ENCODE results near the gene GPC1.
"Not testable (repeated sequence)": the region's sequence is repeated elsewhere in the genome, so short reads cannot be mapped to it uniquely, and the experiment has no call there.

Gene GPC1, protein sequence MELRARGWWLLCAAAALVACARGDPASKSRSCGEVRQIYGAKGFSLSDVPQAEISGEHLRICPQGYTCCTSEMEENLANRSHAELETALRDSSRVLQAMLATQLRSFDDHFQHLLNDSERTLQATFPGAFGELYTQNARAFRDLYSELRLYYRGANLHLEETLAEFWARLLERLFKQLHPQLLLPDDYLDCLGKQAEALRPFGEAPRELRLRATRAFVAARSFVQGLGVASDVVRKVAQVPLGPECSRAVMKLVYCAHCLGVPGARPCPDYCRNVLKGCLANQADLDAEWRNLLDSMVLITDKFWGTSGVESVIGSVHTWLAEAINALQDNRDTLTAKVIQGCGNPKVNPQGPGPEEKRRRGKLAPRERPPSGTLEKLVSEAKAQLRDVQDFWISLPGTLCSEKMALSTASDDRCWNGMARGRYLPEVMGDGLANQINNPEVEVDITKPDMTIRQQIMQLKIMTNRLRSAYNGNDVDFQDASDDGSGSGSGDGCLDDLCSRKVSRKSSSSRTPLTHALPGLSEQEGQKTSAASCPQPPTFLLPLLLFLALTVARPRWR

DNA sequence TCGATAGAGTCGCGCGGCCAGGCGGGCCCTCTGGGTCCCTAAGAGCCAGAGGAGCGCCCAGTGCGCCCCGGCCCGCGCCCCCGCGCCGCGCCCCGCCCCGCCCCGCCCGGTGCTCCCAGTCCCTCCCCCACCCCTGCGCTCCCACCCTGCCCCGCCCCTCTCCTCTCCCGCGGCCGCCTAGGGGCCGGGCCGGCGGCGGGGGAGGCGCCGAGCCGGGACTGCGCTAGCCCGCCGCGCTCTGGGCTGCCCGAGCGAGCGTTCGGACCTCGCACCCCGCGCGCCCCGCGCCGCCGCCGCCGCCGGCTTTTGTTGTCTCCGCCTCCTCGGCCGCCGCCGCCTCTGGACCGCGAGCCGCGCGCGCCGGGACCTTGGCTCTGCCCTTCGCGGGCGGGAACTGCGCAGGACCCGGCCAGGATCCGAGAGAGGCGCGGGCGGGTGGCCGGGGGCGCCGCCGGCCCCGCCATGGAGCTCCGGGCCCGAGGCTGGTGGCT lies at the start of gene GPC1:
GPC1 (plus strand) TSS at position 207 of the 491 bp plus-strand sequence; CDS start at position 463, 256 bp downstream.
- DNase-seq, result peak; percentile 40

DNA sequence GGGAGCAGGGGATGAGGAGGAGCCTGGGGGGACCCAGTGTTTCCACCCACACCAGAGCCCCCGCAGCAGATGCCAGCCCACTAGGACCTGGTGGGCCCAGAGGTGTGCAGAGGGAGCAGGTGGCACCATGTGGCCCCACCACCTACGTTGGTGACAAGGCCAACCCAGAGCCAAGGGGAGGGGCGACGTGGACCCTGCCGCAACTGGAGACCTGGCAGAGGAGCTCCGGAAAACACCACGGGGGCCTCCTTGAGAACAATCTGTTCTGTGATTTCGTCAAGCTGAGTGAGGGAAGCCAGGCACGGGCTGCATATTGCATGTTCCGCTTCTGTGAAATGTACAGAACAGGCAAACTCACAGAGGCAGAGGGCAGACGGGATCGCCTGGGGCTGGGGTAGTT lies 49.1 kb upstream of the GPC1 start:
- no peak for DNase-seq

DNA sequence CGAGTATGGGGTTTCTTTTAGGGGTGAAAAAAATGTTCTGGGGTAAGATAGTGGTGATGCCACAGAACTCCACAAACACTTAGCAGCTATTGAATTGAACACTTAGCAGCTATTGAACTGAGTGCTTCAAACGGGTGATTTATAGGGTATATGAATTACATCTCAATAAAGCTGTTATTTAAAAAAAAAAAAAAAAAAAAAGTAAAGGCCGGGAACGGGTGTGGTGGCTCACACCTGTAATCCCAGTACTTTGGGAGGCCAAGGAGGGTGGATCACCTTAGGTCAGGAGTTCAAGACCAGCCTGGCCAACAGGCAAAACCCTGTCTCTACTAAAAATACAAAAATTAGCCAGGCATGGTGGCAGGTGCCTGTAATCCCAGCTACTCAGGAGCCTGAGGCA lies 48.7 kb upstream of the GPC1 start:
- DNase-seq, result not testable (repeated sequence)

DNA sequence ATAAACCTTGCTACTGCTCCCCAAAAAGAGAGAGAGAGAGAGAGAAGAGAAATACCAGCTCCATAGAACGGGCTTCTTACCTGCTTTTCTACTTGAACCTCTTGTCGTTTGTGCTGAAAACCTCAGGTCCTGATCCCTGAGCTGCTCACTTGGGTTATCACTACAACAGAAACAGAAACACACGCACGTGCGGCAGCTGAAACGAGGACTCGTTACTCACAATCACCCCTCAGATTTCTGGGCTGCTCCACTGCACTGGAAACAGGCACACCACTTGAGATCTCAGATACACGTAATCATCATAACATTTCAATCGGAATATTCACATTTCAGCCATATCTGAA lies 48.2 kb upstream of the GPC1 start:
- no peak for DNase-seq

DNA sequence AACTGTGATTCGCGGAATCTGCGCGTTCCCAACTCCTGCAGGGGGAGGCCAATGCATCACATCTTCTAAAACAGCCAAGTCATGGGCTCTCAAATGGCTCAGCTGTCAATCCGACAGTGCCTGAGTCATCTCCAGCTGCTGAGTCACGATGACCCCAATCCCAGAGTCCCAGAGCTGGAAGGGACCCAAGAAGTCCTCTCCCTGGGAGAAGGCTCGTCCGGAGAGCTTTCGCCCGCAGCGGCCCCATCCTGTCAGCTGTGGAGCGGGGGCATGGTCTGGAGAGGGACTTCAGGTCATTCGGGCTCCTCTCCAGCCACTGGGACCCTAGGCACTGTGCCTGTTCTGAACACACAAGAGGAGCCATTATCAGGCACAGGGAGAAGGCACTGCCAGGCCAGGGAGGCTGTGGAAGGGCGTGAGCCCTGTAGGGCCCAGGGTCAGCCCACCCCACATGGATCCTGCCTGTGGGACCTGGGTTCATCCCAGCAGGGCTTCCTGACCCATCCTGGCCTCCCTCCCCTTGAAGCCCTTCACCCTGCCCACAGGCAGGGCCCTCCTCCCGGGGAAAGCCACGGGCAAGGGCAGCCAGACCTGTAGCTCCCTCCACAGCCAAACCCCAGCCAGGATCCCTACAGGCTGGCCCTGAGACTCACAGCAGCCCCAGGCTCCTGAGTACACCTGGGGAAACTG lies 47.6 kb upstream of the GPC1 start:
- peak; percentile 2 for DNase-seq

DNA sequence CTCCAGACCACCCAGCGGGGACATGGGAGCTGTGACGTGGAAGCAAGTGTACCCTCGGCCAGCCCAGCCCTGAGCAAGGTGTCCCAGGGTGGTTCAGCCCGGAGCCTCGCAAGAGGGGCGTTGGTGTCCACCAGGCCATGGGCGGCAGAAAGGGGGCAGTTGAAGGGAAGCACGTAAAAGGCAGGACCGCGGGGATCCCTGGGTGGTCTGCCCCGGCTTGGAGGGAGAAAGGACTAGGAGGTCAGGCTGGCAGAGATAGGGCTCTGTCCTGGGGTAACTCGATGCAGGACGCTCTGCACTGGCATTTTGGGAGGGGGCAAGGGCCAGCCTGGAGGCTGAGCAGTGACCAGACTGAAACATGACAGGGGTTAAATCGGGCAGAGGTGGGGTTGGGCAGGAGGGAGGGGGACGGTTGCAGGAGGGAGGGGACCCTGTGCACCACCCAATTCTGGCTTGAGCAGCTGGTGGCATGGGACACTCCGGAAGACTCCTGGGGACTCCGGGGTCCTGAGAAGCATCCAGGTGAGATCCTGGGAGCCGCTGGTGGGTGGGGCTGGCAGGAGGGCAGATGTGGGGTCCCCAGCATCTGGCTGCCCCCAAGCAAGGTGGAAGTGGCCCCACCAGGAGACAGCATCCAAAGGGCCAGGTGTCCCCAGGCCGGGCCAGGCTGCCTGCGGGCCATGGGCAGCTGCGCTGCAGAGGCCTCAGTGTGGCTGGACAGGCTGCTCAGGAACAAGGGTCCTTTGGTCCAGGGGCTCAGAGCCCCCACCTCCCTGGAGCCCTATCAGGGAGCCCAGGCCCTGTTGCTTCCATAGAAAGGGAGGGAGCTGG lies 46.8 kb upstream of the GPC1 start:
- DNase-seq, result no peak

DNA sequence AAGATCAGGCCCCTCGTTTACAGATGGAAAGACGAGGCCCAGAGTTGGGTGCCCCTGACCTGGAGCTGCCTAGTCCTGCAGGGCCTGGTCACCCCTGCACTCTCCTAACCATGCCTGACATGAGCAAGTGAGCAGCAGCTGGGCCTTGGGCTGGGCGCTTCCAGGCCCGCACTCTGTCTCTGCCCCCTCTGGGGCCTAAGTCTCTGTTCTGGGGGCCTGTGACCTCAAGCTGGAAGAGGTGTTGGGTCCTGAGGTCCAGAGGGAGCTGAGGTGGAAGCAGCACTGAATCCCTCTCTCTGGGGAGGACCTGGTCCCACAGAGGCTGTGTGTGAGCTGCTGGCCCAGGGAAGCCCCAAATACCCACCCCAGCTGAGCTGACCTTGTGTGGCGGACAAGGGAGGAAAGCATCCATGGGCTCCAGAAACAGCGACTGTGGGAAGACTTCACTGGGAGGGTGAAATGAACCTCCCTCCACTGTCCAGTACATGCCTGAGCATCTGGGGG lies 46.1 kb upstream of the GPC1 start:
- no peak for DNase-seq

DNA sequence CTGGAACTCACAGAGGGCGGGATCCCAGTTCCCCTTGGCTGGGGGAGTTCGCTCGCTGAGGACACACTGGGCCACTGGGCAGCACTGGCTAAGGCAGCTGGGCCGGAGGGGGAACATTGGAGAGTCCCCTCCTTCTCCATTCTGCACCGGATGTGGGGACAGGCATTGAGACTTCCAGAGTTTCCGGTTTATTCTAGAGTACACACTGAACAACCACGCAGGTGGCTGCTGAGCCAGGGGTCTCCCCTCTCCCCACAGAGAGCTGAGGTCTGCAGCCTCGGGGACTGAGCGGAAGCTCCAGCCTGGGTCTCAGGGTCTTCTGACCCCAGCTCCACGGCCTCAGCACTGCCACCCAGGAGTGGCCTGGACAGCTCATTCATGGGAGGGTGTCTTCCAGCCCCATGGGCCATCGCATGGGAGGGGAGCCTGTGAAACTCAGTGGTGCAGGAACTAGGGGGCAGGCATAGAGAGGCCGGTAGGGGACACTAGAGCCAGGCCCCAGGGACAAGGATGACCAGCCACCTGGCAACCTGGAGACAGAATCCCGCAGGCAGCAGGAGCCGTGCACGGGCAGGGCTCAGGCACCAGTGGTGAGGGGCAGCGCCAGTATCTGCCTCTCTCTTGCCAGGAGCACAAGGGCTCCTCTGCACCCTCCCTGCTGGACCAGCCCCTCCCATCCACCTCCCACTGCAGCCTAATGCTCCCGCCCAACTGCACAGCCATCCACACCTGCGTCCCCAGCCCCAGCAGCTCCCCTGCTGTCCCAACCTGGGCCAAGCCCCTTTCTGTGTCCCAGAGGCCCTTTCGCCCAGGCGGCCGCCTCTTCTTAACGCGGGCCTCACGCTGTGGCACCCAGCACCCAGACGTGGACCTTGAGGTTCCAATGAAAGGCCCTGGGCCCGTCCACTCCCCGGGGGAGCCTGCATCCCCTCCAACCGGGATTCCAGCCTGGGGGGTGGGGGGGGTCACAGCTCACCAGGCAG lies 45.1 kb upstream of the GPC1 start:
- no peak for DNase-seq

DNA sequence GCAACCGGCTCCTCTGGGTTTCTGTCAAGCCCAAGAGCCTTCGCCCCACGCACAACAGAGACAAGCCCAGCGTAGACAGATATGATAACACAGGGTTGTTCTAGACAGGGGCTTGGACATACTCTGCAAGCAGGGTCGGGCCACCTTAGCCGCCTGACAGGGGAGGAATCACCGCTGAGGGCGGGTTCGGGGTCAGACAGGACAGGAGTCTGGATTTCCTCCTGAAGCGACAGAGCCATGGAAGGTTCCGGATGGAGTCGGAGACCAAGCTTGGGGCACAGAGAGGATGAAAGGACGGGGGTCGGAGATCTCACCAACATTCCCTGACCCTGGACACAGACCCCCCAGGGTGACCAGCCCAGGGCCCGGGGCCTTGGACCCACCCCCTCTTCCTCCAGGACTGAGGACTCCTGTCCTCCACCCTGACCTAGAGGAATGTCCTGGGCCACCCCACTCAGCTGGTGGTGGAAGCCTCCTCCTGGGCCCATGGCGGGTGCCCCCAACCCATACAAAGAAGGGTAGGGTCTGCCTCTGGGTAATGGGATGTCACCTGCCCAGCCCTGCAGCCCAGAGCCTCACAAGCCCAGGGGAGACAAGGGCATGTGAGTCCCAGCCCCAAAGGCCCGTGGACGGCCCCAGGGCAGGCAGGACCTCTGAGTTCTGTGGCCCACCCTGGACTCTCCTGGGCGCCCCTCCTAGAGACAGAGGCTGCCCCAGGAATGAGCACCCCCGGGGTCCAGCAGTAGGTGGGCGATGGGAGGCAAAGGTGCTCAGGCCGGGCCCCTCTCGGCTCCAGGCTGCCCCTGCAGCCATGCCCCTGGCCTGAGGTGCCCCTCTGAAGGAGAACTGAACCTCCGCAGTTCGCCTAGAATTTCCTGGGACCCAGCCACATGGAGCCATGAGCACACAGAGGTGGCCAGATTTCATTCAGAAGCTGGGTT lies 44.1 kb upstream of the GPC1 start:
- DNase-seq, result no peak

DNA sequence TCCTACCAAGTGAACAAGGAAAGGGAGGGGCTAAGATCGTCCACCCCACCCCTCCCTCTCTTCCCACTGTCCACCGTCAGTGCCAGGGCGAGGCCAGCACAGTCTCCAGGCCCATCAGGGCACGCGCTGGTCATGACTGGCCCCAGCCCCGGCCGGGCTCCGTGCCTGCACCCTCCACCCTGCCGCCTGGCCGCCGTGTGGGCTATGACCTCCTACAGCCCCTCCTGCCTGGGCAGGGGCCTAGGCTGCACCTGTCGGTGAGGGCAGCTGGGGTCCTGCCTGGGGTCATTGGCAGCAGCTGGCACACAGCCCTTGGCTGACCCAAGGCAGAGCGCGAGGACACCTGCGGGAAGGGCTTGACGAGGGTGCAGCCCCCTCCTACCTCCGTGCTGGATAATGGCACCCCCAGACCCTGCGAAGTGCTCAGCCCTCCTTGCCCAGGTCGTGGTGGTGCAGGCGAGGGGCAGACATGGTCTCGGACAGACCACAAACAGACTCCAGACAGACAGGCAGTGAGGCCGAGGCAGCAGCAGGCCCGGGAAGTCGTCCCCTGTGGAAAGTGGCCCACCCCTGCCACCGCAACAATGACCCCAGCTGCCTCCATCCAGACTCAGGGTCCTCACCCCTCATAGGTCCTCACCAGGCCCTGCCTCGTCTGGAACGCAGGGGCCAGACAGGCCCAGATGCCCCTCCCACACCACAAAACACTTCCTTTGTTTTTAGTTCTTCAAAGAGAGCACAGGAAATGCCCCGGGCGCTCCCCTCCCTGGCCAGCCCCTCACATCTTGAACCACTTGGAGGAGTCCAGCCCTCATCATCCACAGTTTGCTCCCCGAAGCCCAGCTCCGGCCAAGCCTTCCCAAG lies 43.1 kb upstream of the GPC1 start:
- no peak for DNase-seq

DNA sequence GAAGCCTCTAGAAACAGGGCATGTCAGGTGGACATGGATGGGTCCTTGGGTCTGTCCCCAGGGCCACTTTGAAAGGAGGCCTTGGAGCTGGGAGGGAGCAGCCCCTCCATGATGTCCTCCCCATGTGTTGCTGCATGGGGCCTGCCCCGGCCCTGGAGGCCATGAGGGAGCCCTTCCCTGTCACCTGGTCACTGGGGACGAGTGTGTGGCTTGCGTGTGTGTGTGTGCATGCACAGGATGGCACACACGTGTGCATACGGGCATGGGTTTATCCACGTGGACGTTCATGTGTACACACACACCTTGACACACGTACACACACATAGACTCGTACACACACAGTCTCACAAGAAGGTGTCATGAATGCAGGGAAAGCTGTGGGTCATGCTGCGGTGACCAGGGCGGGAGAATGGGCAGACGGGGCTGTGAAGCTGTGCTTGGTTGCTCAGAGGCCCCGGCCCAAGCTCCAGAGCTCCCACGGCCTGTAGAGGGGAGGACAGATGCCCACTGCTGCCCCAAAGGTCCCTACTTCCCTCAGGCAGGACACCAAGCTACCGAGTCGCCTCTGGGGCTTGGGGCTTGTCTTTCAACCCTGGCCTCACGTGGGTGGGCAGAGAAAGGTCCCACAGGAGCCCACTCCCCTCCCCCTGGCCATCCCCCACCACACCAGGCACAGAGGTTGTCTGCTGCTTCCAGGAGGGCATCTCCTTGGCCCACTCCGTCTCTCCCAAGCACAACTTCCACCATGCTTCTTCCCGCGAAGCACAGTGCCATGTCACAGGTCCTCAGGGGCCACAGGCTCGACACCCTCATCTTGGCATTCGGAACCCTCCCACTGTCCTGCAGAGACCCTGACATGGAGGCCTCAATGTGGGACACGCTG lies 42.3 kb upstream of the GPC1 start:
- no peak for DNase-seq

DNA sequence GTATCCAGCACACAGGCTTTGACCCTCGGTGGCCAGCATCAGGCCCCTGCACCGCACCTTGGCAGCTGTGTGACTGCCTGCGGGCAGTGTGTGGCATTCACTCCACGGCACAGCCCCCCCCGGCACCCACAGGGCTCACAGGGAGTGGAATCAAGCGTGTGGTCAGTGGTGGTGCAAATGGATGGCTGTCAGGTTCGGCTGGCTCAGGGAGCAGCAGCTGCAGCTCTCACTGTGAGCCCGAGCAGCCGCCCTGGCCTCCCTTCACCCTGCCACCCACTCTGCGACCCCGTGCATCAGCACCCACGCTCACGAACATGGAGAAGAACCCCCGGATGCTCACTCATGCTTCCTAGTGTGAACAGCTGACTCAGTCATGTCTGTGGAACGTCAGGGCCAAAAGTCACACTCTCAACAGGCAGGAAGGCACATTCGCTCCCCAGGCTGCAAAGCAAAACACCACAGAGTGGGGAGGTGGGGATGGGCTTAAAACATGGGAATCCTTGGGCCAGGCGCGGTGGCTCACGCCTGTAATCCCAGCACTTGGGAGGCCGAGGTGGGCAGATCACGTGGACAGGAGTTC lies 41.5 kb upstream of the GPC1 start:
- DNase-seq, result no peak

DNA sequence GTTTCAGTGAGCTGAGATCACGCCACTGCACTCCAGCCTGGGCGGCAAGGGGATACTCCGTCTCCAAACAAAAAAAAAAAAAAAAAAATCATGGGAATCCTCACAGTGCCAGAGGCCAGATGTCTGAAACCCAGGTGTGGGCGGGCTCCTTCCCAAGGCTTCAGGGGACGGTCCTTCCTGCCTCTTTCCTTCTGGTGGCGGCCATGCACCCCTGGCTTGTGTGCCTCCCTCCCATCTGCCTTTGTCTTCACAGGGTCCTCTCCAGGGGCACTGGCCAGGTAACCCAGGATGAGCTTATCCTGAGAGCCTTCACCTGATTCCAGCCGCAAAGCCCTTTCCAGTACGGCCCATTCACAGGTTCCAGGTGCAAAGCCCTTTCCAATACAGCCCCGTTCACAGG lies 40.9 kb upstream of the GPC1 start:
- DNase-seq, result no peak

DNA sequence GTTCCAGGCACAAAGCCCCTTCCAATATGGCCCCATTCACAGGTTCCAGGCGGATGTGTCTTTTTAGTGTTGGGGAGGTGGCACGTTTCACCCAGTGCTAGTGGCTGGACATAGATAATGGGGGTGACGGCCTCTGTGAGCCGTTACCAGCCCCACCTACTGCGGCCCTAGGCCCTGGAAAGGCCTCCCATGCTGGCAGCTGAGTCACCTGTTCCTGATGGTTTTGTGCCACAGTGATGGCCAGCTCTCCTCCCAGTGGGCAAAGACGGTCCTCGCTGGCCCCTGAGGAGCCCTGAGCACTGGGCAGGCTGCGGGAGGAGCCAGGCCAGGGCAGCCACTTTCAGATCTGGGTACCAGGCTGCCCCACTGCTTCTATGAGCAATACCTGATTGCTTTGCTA lies 40.0 kb upstream of the GPC1 start:
- DNase-seq, result no peak

DNA sequence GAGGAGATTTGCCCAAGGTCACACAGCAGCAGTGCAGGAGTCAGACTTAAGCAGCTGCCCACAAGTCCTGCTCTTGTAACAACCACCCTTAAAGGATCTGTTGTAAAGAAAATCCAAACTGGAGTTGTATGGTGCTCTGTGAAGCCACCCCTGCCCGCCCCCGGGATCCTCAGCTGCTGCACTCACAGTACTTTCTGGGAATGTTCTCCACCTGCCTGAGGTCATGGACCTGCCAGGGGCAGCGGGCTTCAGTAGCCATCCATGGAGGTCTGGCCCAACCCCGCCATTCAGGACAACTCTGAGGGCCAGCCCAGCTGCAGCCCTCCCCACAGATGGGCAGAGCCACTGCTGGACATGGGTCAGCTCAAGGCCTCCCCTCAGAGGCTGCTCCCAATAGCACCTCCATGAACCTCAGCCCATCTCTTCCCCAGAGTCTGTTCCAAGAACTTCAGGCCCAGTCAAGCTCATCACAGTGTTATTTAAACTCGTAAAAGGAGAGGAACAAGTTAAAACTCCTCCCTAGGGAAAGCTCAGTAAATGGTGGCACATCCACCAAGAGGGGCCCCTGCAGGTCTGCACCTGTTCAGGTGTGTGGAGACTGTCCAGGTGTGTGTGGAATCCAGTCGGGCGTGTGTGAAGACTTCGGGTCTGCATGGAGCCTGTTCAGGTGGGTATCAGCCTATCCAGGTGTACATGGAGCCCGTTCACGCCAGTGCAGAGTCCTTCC lies 39.4 kb upstream of the GPC1 start:
- no peak for DNase-seq

DNA sequence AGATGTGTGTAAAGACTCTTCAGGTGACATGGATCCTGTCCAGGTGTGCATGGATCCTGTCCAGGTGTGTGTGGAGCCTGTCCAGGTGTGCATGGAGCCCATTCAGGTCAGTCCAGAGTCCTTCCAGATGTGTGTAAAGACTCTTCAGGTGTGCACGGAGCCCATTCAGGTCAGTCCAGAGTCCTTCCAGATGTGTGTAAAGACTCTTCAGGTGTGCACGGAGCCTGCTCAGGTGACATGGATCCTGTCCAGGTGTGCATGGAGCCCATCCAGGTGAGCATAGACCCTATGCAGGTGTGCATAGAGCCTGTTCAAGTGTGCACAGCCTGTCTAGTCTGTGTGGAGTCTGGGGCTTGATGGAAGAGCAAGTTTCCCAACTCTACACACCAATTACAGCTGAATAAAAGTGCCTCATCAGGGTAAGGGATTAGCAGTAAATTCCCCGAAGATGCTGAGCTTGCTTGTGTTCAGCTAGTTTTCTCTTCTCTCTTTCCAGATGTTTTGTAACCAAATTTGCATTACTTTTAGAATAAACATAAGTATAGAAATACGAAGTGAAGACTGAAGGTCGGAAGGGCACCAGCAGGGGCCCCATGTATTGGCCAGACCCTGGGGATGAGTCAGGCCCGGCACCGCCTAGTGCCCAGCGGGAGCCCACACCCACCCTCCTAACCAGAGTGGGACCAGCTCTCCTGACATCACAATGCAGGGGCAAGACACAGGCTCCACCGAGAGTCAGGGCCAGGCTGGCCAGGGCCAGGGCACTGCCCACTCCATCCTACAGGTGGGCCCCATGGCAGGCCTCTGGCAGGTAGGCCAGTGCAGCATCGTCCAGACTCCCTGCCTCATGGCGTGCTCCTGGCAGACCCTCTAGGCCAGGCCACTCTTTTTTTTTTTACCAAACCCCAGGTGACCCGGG lies 38.6 kb upstream of the GPC1 start:
- DNase-seq, result no peak

Measured in OCI-M1 (cell line).